ENCODE results near the gene CNOT1. TPM values are rescaled to one million over a fixed set of nuclear protein-coding genes. Genes with fewer than 3 reads are reported as not detected.

Gene CNOT1
- total RNA-seq, 6 donors from 2014 or later, result 78.9 to 158 (median 151) TPM

DNA sequence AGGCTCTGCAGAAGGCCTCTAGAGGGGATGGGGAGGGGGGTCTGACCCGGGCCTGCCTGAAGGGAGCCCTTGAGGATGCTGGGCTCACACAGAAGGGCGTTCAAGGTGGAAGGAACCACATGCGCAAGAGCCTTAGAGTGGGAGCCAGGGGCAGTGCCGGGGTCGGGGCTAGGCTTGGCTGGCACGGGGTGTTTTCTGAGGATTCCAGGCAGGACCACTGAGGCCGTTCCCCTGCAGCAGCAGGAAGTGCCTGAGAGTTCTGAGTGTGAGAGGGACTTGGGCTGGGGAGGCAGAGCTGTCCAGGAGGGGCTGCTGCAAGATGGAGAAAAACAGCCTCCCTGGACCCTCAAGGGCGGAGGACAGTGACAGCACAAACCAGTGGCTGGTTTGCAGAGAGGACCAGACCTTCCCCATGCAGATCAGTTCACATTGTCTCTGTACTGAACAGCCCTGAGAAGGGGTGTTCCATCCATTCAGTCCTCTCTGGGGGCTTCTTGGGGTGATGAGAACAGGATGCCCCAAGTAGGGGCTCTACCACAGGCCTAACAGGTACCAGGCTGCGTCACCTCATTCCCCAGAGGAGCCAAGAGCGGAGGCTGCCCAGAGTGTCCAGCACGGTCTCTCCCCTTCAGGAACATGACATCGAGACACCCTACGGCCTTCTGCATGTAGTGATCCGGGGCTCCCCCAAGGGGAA is 126.3 kb downstream of the CNOT1 start:
- Histone ChIP-seq H3K4me3 (no peak overlapping the region), H3K4me1 (peaks cover 5 to 25% (median 14%) of the 10 kb centered on the region in 4 donors), H3K9me3 (no peaks in the 10 kb centered on the region), H3K27ac (no peak overlapping the region), H3K36me3 (peaks cover 0 to 13% (median 8%) of the 10 kb centered on the region in 4 donors), H3K27me3 (peaks cover 0 to 18% (median 11%) of the 10 kb centered on the region in 4 donors)
- ATAC-seq (ENCODE audit: low FRiP score in 2 of 2) (no peak), DNase-seq (peak in 1 of 2 donors; percentile 59)
- 86 to 88% methylated on average over 13 to 14 of the region's 14 CpGs for WGBS, 2 donors
- TF ChIP-seq POLR2A (IDR thresholded peaks at IDR 0.05) (no peak), EP300 (IDR thresholded peaks at IDR 0.05) (no peak), POLR2AphosphoS5 (IDR thresholded peaks at IDR 0.05) (no peak)
- TF ChIP-seq, protein P1, sequence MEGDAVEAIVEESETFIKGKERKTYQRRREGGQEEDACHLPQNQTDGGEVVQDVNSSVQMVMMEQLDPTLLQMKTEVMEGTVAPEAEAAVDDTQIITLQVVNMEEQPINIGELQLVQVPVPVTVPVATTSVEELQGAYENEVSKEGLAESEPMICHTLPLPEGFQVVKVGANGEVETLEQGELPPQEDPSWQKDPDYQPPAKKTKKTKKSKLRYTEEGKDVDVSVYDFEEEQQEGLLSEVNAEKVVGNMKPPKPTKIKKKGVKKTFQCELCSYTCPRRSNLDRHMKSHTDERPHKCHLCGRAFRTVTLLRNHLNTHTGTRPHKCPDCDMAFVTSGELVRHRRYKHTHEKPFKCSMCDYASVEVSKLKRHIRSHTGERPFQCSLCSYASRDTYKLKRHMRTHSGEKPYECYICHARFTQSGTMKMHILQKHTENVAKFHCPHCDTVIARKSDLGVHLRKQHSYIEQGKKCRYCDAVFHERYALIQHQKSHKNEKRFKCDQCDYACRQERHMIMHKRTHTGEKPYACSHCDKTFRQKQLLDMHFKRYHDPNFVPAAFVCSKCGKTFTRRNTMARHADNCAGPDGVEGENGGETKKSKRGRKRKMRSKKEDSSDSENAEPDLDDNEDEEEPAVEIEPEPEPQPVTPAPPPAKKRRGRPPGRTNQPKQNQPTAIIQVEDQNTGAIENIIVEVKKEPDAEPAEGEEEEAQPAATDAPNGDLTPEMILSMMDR (IDR thresholded peaks at IDR 0.05), result no peak

DNA sequence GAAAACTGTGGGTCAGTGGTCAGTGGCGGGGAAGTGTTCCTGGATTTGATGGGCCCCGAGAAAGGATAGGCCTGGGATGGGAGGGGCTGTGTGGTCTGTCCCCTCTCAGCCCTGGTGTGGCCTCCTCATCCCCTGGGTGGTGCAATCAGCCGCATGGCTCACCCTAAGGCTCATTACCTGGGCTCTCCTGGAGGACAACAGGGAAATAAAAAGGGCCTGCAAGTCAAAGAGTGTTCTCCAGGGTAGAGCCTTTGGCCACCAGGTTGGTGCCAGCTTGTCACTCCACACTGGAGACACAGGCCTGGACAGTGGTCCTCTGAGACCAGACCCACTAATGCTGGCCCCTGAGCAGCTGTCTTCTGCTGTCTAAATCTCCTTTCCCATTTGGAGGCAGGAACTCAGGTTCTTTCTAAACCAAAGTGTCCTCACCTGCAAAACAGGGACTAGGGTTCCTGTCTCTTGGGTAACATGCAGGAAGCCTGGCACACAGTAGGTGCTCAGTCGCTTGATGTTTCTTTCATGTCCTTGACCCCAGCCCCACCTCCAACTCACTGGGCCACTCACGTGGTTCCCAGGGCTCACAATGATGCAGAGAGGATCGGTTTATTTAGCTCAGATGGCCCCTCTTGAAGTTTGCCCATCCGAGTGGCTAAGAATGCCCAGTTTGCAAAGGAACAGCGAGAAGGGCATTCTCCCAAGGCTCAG is 127.3 kb downstream of the CNOT1 start:
- DNase-seq, result no peak

DNA sequence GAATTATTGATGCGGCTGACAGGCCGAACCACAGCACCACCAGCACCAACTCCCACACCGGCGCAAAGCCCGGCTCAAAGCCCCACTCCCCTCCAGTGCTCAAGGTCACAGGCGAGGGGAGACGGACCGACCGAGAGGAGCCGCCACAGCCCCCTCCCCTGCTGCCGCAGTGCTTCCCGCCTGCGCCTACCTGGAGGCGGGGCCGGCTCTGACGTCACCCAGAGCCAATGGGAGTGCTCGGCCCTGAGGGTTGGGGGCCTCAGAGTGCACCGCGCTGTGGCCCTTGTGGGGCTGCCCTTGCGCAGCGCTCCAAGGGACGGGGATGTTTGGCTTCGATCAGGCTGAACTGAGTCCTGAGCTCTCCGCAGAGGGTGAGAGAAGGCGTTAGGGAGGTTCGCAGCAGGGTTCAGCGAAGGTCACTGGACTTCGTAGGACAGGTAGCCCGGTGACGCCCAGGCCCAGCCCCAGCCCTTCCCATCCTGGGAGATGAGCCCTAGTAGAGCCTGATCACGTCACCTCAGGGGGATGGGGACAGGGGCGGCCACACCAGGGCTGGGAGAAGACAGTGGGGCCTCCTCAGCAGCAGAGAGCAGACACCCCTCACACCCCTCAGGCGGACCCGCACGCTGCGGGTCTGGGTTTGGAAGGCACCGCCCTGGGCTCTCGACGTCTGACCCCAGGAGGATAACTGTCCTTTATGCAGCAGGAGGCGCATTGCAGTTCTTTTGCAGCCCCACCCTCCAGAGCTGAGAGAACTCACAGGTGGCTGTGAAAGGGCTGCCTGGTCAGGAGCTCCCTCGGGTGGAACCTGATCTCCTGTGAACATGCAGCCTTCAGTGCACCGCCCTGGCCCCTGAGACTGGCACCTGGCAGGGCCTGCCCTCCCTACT is 128.1 kb downstream of the CNOT1 start:
- H3K4me1 ChIP-seq, result peaks cover 5 to 25% (median 14%) of the 10 kb centered on the region in 4 donors
- TF ChIP-seq EP300 (IDR thresholded peaks at IDR 0.05), result no peak
- TF ChIP-seq POLR2AphosphoS5 (IDR thresholded peaks at IDR 0.05), result no peak
- peaks cover 0 to 13% (median 6%) of the 10 kb centered on the region in 4 donors for H3K36me3 ChIP-seq
- H3K27ac ChIP-seq, result no peak overlapping the region
- peak in 1 of 2 donors; percentile 82 for DNase-seq
- H3K9me3 ChIP-seq, result no peaks in the 10 kb centered on the region
- peaks cover 0 to 18% (median 11%) of the 10 kb centered on the region in 4 donors for H3K27me3 ChIP-seq
- ATAC-seq (ENCODE audit: low FRiP score in 2 of 2), result peak; percentile 5 to 16
- 38 to 39% methylated on average over 7 to 34 of the region's 42 CpGs for WGBS, 2 donors
- peak overlapping the region in 3 of 4 donors; percentile 20 to 42 (median 29) for H3K4me3 ChIP-seq

More for the DNA sequence above, 127.3 kb downstream of the CNOT1 start:
- TF ChIP-seq EP300 (IDR thresholded peaks at IDR 0.05) (no peak), POLR2A (IDR thresholded peaks at IDR 0.05) (no peak), POLR2AphosphoS5 (IDR thresholded peaks at IDR 0.05) (no peak)
- TF ChIP-seq, protein P1 (IDR thresholded peaks at IDR 0.05), result no peak
- no peak overlapping the region for H3K4me3 ChIP-seq
- no peaks in the 10 kb centered on the region for H3K9me3 ChIP-seq
- H3K4me1 ChIP-seq, result peaks cover 5 to 25% (median 14%) of the 10 kb centered on the region in 4 donors
- H3K36me3 ChIP-seq, result peaks cover 0 to 13% (median 8%) of the 10 kb centered on the region in 4 donors
- no peak for ATAC-seq (ENCODE audit: low FRiP score in 2 of 2)
- no peak overlapping the region for H3K27ac ChIP-seq
- H3K27me3 ChIP-seq, result peaks cover 0 to 18% (median 11%) of the 10 kb centered on the region in 4 donors
- 73 to 80% methylated on average over 6 to 8 of the region's 8 CpGs for WGBS, 2 donors

DNA sequence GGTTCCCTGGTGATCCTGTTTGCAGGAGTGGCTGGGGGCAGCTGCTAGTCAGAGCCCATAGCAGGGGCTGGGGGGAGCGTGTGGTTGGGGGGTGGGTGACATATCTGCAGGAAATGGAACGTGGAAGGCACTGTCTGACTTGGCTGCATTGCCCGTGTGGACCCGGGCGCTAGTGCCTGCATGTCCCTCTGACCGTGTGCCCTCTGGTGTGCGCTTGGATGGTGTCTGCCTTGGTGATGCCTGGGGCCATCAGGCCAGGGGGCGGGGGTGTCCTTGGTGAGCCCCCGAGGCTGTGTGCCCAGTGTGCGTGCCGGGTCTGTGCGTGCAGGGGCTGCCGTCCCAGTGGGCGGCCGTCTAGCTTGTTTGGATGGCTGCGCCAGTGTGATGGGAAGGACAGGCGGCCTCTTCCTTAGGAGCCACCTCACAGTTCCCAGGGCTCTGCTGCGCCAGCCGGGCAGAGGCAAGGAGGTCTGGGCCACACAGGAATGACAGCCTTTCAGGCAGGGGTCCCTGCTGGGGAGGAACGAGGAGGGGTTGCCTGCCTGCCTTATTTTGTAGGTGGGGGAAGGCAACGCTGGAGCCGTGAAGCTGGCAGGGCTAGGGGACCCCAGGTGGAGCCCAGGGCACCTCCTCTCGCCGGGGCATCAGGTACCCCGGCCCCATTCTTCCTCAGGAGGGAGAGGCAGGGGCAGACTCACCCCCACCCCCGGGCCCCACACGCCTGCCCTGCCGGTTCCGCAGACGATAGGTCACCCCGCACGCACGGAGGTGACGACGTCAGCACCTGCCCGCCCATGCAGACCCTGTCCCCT is 129.0 kb downstream of the CNOT1 start:
- H3K27me3 ChIP-seq, result peaks cover 0 to 18% (median 11%) of the 10 kb centered on the region in 4 donors
- no peaks in the 10 kb centered on the region for H3K9me3 ChIP-seq
- peaks cover 0 to 13% (median 5%) of the 10 kb centered on the region in 4 donors for H3K36me3 ChIP-seq
- peak in 1 of 2 donors; percentile 1 for ATAC-seq (ENCODE audit: low FRiP score in 2 of 2)
- H3K4me1 ChIP-seq, result peaks cover 5 to 25% (median 14%) of the 10 kb centered on the region in 4 donors
- peak overlapping the region in 3 of 4 donors; percentile 20 to 42 (median 29) for H3K4me3 ChIP-seq
- WGBS, 2 donors, result 39 to 41% methylated on average over 6 to 30 of the region's 36 CpGs
- peak in 1 of 2 donors; percentile 65 for DNase-seq
- H3K27ac ChIP-seq, result no peak overlapping the region
- no peak for TF ChIP-seq POLR2AphosphoS5 (IDR thresholded peaks at IDR 0.05)

Data from upper lobe of left lung (tissue), 6 donors.